GM10266 (cell line): ENCODE data around the gene PCBP4.

Experiments used
- DNase-seq: peaks from one replicate; pipeline ENCODE4 v3.0.0; 2012; ENCODE audit errors: extremely low spot score
- TF ChIP-seq, protein P1 (sequence below): IDR thresholded peaks from 2 replicates; pipeline ENCODE4 v1.5.1; 2012; ENCODE audit warnings: mild to moderate bottlenecking, low read depth; ENCODE audit not compliant: control insufficient read depth, insufficient read depth; ENCODE audit errors: missing control alignments

Gene PCBP4

GRCh38 chr3:51940648-51941462, 26.4 kb downstream of the PCBP4 start:
- TF ChIP-seq, protein P1, sequence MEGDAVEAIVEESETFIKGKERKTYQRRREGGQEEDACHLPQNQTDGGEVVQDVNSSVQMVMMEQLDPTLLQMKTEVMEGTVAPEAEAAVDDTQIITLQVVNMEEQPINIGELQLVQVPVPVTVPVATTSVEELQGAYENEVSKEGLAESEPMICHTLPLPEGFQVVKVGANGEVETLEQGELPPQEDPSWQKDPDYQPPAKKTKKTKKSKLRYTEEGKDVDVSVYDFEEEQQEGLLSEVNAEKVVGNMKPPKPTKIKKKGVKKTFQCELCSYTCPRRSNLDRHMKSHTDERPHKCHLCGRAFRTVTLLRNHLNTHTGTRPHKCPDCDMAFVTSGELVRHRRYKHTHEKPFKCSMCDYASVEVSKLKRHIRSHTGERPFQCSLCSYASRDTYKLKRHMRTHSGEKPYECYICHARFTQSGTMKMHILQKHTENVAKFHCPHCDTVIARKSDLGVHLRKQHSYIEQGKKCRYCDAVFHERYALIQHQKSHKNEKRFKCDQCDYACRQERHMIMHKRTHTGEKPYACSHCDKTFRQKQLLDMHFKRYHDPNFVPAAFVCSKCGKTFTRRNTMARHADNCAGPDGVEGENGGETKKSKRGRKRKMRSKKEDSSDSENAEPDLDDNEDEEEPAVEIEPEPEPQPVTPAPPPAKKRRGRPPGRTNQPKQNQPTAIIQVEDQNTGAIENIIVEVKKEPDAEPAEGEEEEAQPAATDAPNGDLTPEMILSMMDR: no peak
- DNase-seq: no peak

- no peak for DNase-seq
- TF ChIP-seq, protein P1: no peak
These were observed 28.4 kb downstream of the PCBP4 start for GRCh38 chr3:51938780-51939425.

DNA sequence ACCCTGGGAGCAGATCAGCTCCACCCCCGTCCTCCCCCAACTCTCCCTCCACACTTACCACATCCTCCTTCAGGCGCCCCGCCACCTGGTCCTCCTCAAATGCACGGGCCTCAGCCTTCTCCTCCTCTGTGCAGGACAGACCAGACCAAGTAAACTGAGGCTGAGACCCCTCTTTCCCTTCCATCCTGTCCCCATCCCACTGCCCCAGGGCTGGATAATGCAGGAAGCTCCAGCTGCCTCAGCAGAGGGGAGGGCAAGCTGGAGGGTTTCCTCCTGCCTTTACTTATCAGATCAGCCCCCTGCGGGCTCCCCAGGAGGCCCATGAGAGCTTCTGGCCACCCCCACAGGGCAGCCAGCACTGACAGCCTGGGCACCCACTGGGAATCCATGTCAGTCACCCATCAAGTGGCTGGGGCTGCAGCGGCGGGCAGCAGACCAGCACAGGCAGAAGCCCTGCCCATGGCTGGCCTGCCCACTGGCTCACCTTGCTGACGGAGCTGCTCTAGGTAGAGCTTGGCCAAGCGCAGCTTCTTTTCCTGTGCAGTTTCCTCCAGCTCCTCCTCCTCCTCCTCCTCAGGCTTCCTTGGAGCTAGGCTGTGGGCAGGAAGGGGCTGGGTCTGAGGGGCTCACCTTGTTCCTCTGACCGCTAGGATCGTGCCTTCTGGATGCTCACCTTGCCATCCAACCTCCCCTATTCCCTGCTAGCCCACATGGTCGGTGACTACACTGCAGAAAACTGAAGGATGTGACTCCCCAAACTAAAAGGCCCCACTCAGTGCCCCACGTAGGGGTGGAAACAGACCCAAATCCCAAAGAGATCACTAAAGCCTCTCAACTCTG, 29.4 kb downstream of the PCBP4 start:
- TF ChIP-seq, protein P1: no peak
- no peak for DNase-seq

- TF ChIP-seq, protein P1: no peak
- no peak for DNase-seq
These were observed 30.2 kb downstream of the PCBP4 start for GRCh38 chr3:51937014-51937413.

- DNase-seq: no peak
- TF ChIP-seq, protein P1: no peak
These were observed 31.1 kb downstream of the PCBP4 start for GRCh38 chr3:51935886-51936755.

- TF ChIP-seq, protein P1: no peak
These were observed 32.0 kb downstream of the PCBP4 start for GRCh38 chr3:51934991-51935885.

More at GRCh38 chr3:51934991-51935885, 32.0 kb downstream of the PCBP4 start:
- no peak for DNase-seq
